Body of pancreas (tissue), 4 donors: ENCODE data around the gene IGSF23.

Source experiments
- POLR2A ChIP-seq, 3 donors: fragments of 450-650 bp; IDR thresholded peaks; one replicate each; pipeline ENCODE4 v1.6.1; 2016; ENCODE audit warnings: antibody characterized with exemption in 3 of 3, mild to moderate bottlenecking in 2 of 3
- TF ChIP-seq, protein P1 (sequence below), 7 experiments: fragments of 450-650 bp in 4 of 7; fragments of 200-600 bp in 3 of 7; sonication (generic) in 3 of 7; IDR thresholded peaks; one replicate each; pipeline ENCODE4 v1.5.1; 2016 to 2019; ENCODE audit warnings: antibody characterized with exemption in 7 of 7

DNA sequence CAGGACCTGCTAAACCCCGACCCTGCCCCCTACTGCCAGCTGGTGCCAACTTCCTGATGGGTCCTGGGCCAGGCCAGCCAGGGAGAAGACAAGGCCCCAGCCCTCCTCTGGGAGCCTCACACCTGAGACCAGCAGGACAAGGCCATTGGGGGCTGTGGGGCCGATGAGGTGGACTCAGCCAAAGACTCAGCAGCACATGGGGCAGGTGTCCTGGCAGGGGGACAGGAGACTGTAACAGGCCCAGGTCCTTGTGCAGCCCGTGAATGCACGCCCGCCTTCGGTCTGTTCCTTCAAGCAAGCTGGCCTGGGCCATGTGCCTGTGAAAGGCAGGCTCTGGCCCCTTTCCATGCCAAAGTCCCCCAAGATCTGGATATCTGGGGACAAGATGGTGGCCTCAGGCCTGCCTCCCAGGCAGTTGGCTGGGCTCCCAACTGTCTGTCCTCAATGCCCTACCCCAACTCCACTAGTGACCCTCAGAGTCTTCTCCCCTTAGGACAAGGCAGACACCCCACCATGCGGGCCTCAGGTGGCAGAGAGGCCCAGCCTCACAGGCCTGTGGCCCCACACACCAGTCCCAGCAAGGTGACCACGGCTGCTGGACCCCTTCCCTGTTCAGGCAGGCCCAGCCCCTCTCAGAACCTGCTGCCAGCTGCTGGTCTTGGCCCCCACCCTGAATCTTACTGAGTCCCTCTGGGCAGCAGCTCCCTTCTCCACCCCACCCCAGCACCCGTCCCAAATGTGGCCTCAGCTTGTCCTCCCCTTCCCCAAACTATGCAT lies 70.3 kb downstream of the IGSF23 start:
- TF ChIP-seq, protein P1, sequence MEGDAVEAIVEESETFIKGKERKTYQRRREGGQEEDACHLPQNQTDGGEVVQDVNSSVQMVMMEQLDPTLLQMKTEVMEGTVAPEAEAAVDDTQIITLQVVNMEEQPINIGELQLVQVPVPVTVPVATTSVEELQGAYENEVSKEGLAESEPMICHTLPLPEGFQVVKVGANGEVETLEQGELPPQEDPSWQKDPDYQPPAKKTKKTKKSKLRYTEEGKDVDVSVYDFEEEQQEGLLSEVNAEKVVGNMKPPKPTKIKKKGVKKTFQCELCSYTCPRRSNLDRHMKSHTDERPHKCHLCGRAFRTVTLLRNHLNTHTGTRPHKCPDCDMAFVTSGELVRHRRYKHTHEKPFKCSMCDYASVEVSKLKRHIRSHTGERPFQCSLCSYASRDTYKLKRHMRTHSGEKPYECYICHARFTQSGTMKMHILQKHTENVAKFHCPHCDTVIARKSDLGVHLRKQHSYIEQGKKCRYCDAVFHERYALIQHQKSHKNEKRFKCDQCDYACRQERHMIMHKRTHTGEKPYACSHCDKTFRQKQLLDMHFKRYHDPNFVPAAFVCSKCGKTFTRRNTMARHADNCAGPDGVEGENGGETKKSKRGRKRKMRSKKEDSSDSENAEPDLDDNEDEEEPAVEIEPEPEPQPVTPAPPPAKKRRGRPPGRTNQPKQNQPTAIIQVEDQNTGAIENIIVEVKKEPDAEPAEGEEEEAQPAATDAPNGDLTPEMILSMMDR (IDR thresholded peaks at IDR 0.05) = no peak
- TF ChIP-seq POLR2A (IDR thresholded peaks at IDR 0.05) = no peak
